Osteoblast (primary cell): ENCODE measurements around the gene C1QTNF2. TPM values are rescaled to one million over a fixed set of nuclear protein-coding genes. Genes with fewer than 3 reads are reported as not detected.

Experiments used
- DNase-seq: peaks from one replicate; pipeline ENCODE4 v3.0.0; 2011; ENCODE audit warnings: low spot score, mixed read lengths; ENCODE audit not compliant: insufficient read length; ENCODE audit errors: missing footprints
- H2AFZ ChIP-seq: 2 replicates; pipeline ENCODE4 v1.6.0; 2011; ENCODE audit warnings: mild to moderate bottlenecking, low read length
- H3K27ac ChIP-seq: 2 replicates; pipeline ENCODE4 v1.5.1; 2011; ENCODE audit warnings: mild to moderate bottlenecking, low read depth, low read length, moderate library complexity
- H3K27me3 ChIP-seq: 2 replicates; pipeline ENCODE4 v1.6.0; 2012; ENCODE audit warnings: mild to moderate bottlenecking, control low read depth, inconsistent platforms, low read length, moderate library complexity; ENCODE audit not compliant: insufficient read depth
- H3K36me3 ChIP-seq: 2 replicates; pipeline ENCODE4 v1.5.1; 2011; ENCODE audit warnings: mild to moderate bottlenecking, low read length, control low read depth, moderate library complexity; ENCODE audit not compliant: insufficient read depth
- H3K4me1 ChIP-seq: 2 replicates; pipeline ENCODE4 v1.5.1; 2011; ENCODE audit warnings: mild to moderate bottlenecking, low read length, control low read depth, moderate library complexity; ENCODE audit not compliant: insufficient read depth
- H3K4me2 ChIP-seq: 2 replicates; pipeline ENCODE4 v1.6.0; 2011; ENCODE audit warnings: mild to moderate bottlenecking, low read length; ENCODE audit not compliant: insufficient read depth
- H3K4me3 ChIP-seq: fragments of 200-600 bp; sonication (generic); 3 replicates; pipeline ENCODE4 v1.5.1; 2012; ENCODE audit warnings: mild to moderate bottlenecking, low read length, inconsistent platforms; ENCODE audit not compliant: insufficient read depth
- H3K79me2 ChIP-seq: 2 replicates; pipeline ENCODE4 v1.6.0; 2012; ENCODE audit warnings: mild to moderate bottlenecking, low read length, control low read depth, inconsistent platforms; ENCODE audit not compliant: insufficient read depth
- H3K9me3 ChIP-seq: 2 replicates; pipeline ENCODE4 v1.5.1; 2011; ENCODE audit warnings: low read depth, low read length, control low read depth
- H4K20me1 ChIP-seq: 2 replicates; pipeline ENCODE4 v1.6.0; 2012; ENCODE audit warnings: mild to moderate bottlenecking, low read length, control low read depth; ENCODE audit not compliant: insufficient read depth
- total RNA-seq: library from RNA; depleted of rRNA; stranded (reverse); fragments of >200 nt; gene quantifications from 2 replicates; pipeline ENCODE4 v1.2.3, GENCODE V29; 2012
- TF ChIP-seq, protein P1 (sequence below): IDR thresholded peaks from 2 replicates; pipeline ENCODE4 v1.5.1; 2011; ENCODE audit warnings: mild to moderate bottlenecking, low read depth, low read length, moderate library complexity; ENCODE audit errors: extremely low read depth

Gene C1QTNF2
- total RNA-seq, 1 donor, result under 0.01 TPM

DNA sequence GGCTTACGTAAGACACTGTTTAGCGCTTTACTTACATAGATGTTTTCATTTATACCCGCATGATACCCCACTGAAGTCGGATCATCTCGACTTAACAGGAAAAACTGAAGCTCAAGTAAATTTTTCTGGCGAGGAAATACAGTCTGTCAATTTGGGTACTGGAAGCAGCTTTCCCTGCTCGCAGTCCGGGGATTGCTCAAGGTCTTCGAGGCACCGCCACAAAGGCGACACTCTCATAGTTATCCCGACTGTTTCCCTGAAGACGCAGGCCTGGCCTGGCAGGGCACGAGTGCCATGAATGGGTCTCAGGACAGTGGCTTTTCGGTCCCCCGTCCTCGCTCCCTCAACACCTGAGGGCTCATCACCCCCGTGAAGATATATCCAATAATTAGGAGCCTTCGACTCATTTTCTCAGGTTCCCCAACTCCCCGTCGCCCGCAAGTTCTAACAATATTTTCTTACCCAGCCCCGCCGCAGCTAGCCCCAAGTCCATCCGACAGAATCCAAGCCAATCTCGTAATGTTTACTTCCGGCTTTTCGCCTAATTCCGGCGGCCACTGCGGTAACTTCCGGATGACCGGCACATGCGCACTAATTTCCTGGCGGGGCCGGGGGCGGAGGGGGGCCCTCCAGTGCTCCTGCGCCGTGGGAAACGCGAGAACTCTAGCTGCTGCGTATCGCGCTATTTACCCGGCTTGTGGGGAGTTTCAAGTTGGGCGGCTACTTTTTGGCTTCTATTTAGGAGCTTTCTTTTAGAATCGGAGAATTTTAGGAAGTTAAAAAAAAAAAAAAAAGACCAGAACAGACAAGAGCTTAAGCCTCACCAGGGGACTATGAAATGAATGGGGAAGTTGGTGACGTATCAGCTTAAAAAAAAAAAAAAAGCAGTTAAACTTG lies 48.4 kb upstream of the C1QTNF2 start, which contains the start of gene SLU7:
SLU7 (minus strand) TSS at position 521 of the 897 bp plus-strand sequence. CDS start 3,787 bp downstream, outside the sequence.
- H3K4me2 ChIP-seq, result peak within 1 kb of the TSS; percentile 99
- peaks cover 53% of the 10 kb centered on the region for H3K79me2 ChIP-seq

GRCh38 chr5:160399402-160400353 lies 29.3 kb upstream of the C1QTNF2 start, which contains the start of gene FAM200C:
Gene FAM200C (minus strand): TSS chr5:160400054. CDS start chr5:160395490, 4,564 bp downstream.
- TF ChIP-seq, protein P1, sequence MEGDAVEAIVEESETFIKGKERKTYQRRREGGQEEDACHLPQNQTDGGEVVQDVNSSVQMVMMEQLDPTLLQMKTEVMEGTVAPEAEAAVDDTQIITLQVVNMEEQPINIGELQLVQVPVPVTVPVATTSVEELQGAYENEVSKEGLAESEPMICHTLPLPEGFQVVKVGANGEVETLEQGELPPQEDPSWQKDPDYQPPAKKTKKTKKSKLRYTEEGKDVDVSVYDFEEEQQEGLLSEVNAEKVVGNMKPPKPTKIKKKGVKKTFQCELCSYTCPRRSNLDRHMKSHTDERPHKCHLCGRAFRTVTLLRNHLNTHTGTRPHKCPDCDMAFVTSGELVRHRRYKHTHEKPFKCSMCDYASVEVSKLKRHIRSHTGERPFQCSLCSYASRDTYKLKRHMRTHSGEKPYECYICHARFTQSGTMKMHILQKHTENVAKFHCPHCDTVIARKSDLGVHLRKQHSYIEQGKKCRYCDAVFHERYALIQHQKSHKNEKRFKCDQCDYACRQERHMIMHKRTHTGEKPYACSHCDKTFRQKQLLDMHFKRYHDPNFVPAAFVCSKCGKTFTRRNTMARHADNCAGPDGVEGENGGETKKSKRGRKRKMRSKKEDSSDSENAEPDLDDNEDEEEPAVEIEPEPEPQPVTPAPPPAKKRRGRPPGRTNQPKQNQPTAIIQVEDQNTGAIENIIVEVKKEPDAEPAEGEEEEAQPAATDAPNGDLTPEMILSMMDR, result no peak
- peaks cover 11% of the 10 kb centered on the region for H3K4me1 ChIP-seq
- H3K9me3 ChIP-seq, result no peaks in the 10 kb centered on the region
- H4K20me1 ChIP-seq, result no peaks in the 10 kb centered on the region
- H3K36me3 ChIP-seq, result peaks cover 34% of the 10 kb centered on the region
- peak; percentile 97 for DNase-seq
- no peaks in the 10 kb centered on the region for H3K27me3 ChIP-seq
- H3K79me2 ChIP-seq, result peaks cover 38% of the 10 kb centered on the region
- H3K4me2 ChIP-seq, result peak within 1 kb of the TSS; percentile 98
- H3K4me3 ChIP-seq, result peak within 1 kb of the TSS; percentile 86
- peak within 1 kb of the TSS; percentile 93 for H2AFZ ChIP-seq
- peak within 1 kb of the TSS; percentile 92 for H3K27ac ChIP-seq

More for the DNA sequence above, 48.4 kb upstream of the C1QTNF2 start, which contains the start of gene SLU7:
- Histone ChIP-seq H3K4me3 (peak within 1 kb of the TSS; percentile 94), H3K9me3 (no peaks in the 10 kb centered on the region), H3K36me3 (peaks cover 12% of the 10 kb centered on the region), H4K20me1 (no peaks in the 10 kb centered on the region), H3K4me1 (peaks cover 36% of the 10 kb centered on the region), H3K27me3 (no peaks in the 10 kb centered on the region), H2AFZ (peak within 1 kb of the TSS; percentile 93), H3K27ac (peak within 1 kb of the TSS; percentile 95)
- DNase-seq, result peak; percentile 95
- TF ChIP-seq, protein P1, result no peak

GRCh38 chr5:160398806-160399205 lies 28.4 kb upstream of the C1QTNF2 start:
- peak; percentile 32 for DNase-seq
- TF ChIP-seq, protein P1, result no peak
- Histone ChIP-seq H3K27ac (peak overlapping the region; percentile 92), H3K79me2 (peaks cover 38% of the 10 kb centered on the region), H3K4me3 (peak overlapping the region; percentile 86), H3K27me3 (no peaks in the 10 kb centered on the region), H3K4me1 (peaks cover 11% of the 10 kb centered on the region), H2AFZ (no peak overlapping the region), H3K4me2 (peak overlapping the region; percentile 98), H3K9me3 (no peaks in the 10 kb centered on the region), H4K20me1 (no peaks in the 10 kb centered on the region), H3K36me3 (peaks cover 26% of the 10 kb centered on the region)
